ENCODE measurements around the gene EXPH5.

Gene EXPH5

DNA sequence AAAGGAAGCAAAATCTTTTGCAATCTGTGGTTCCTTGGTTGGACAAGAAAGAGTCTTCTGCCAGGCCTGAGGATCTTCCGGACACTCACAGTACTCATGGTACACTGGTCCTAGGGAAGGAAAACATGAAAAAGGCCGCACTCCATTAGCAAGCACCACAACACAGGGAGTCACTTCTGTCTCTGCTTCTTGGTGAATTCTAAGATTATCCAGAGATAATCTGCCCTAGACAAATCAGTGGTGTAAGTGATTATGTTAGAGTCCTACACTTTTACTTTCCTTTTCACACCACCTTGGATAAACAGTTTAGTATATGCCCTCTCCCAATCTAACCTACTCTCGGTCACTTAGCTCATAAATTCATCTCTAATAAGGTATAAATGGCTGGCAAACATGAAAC, 107.2 kb downstream of the EXPH5 start:
- H3K9me3 ChIP-seq = no peaks in the 10 kb centered on the region
- no peaks in the 10 kb centered on the region for H3K4me1 ChIP-seq
- H3K27me3 ChIP-seq = no peaks in the 10 kb centered on the region
- intact Hi-C loops (cut with DNase I; ENCODE audit: low total_unique reads) = no loop called here
- peaks cover 67 to 77% (median 76%) of the 10 kb centered on the region in 3 donors for H3K36me3 ChIP-seq
- DNase-seq = no peak
- no peak overlapping the region for H3K27ac ChIP-seq
- TF ChIP-seq, protein P1, sequence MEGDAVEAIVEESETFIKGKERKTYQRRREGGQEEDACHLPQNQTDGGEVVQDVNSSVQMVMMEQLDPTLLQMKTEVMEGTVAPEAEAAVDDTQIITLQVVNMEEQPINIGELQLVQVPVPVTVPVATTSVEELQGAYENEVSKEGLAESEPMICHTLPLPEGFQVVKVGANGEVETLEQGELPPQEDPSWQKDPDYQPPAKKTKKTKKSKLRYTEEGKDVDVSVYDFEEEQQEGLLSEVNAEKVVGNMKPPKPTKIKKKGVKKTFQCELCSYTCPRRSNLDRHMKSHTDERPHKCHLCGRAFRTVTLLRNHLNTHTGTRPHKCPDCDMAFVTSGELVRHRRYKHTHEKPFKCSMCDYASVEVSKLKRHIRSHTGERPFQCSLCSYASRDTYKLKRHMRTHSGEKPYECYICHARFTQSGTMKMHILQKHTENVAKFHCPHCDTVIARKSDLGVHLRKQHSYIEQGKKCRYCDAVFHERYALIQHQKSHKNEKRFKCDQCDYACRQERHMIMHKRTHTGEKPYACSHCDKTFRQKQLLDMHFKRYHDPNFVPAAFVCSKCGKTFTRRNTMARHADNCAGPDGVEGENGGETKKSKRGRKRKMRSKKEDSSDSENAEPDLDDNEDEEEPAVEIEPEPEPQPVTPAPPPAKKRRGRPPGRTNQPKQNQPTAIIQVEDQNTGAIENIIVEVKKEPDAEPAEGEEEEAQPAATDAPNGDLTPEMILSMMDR (IDR thresholded peaks at IDR 0.05) = no peak
- H3K4me3 ChIP-seq = no peak overlapping the region

DNA sequence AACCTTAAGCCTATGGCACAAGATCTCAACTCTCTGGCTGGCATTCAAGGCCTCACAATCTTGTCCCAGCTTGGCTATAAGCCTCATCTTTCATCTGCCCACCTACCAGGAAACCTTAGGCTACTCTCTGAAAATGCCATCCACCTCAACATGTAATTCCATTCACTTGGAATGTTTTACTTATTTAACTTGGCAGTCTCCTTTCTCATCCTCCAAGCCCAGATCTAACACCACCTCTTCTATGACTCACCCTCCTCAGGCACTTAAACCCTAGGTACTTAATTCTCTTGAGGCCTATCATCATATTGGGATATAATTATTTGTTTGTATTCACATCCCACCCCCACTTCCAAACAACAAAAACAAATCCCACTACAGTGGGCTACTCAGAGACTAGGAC, 110.4 kb downstream of the EXPH5 start:
- no peaks in the 10 kb centered on the region for H3K9me3 ChIP-seq
- intact Hi-C loops (cut with DNase I; ENCODE audit: low total_unique reads) = no loop called here
- TF ChIP-seq, protein P1 (IDR thresholded peaks at IDR 0.05) = no peak

DNA sequence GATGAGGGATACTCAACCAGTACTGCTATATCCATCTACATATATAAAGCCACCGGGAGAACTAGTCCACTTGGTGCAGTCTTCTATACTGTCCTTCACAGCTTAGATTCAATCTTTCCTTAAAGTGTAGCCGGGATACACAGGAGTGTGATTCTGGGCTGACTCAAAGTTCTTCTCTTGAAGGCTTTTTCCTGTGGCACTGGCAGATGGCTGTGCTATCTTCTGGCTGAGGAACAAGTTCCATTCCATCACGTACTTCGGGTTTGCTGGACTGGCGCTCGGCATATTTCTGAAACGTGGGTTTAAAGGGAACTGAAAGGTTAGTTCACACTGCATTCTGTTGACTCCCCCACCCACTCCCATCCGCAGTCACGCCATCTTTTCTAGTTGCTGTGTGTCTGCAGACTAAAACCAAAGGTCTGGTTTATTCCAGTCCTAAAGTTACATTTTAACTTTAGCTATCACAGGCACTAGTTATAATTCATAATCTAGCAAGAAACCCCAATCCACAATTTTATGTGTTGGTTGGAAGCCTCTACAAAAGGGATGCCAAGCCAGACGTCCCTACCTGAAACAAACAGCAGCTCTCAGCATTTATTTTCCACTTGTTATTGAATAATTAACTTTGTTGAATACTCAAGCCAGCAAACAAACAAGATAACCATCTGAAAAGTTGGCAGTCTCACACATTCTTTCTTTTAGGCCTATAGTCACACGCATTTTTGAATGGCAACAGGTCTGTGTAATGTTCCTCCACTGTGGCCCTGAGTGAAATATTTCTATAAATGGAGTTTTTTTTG, 118.7 kb downstream of the EXPH5 start:
- intact Hi-C loops (cut with DNase I; ENCODE audit: low total_unique reads) = no loop called here
- DNase-seq = no peak

More for the DNA sequence above, 110.4 kb downstream of the EXPH5 start:
- H3K27me3 ChIP-seq = no peaks in the 10 kb centered on the region
- no peak for DNase-seq
- H3K27ac ChIP-seq = no peak overlapping the region
- H3K4me3 ChIP-seq = no peak overlapping the region
- peaks cover 56 to 71% (median 67%) of the 10 kb centered on the region in 3 donors for H3K36me3 ChIP-seq
- H3K4me1 ChIP-seq = no peaks in the 10 kb centered on the region

DNA sequence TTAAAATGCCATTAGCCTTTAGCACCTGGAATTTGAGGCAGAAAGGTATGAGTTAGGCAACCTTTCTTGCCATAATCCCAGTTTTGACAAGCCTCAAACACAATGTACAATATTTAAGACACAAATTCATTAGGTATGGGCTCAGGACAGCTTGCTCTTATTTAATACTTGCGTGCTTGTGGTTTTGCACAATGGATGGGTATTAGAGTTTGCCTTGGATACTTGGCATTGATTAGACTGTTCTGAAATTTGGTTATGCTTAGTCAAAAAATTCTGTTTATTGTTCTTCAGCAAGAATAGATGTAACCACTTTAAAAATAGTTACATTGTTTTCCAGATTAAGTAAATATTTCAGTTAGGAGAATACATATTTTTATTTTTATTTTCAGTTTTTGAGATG, 120.9 kb downstream of the EXPH5 start:
- no peak overlapping the region for H3K4me3 ChIP-seq
- DNase-seq = no peak
- H3K9me3 ChIP-seq = no peaks in the 10 kb centered on the region
- no peaks in the 10 kb centered on the region for H3K27me3 ChIP-seq
- peaks cover 0 to 5% (median 2%) of the 10 kb centered on the region in 4 donors for H3K4me1 ChIP-seq
- H3K36me3 ChIP-seq = peaks cover 16 to 46% (median 23%) of the 10 kb centered on the region in 3 donors
- no peak overlapping the region for H3K27ac ChIP-seq
- TF ChIP-seq, protein P1 (IDR thresholded peaks at IDR 0.05) = no peak
- intact Hi-C loops (cut with DNase I; ENCODE audit: low total_unique reads) = no loop called here

More for the DNA sequence above, 118.7 kb downstream of the EXPH5 start:
- H3K36me3 ChIP-seq = peaks cover 18 to 57% (median 44%) of the 10 kb centered on the region in 3 donors
- TF ChIP-seq, protein P1 (IDR thresholded peaks at IDR 0.05) = no peak
- H3K4me3 ChIP-seq = no peak overlapping the region
- H3K27me3 ChIP-seq = no peaks in the 10 kb centered on the region
- H3K9me3 ChIP-seq = no peaks in the 10 kb centered on the region
- no peak overlapping the region for H3K27ac ChIP-seq
- no peaks in the 10 kb centered on the region for H3K4me1 ChIP-seq

DNA sequence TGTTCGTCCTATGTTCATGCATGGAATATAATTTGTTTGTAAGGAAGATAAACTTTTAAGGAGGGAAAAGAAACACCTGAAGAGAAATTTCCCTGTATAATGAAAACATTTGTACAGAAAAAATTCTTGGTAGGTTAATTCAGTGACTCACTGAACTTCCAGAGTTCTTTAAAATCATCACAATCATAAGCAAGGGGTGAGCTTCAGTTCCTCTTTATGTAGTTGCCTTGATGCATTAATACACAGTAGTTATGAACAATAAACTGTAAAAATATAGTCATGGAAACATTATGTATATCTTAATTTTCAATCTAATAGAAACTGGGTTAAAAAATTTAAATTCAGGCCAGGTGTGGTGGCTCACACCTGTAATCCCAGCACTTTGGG, 125.1 kb downstream of the EXPH5 start:
- H3K4me3 ChIP-seq = no peak overlapping the region
- H3K4me1 ChIP-seq = peaks cover 0 to 7% (median 2%) of the 10 kb centered on the region in 4 donors
- TF ChIP-seq, protein P1 (IDR thresholded peaks at IDR 0.05) = no peak
- H3K27ac ChIP-seq = no peak overlapping the region
- H3K36me3 ChIP-seq = peaks cover 3 to 6% (median 5%) of the 10 kb centered on the region in 3 donors
- DNase-seq = no peak
- H3K9me3 ChIP-seq = no peaks in the 10 kb centered on the region
- H3K27me3 ChIP-seq = no peaks in the 10 kb centered on the region
- intact Hi-C loops (cut with DNase I; ENCODE audit: low total_unique reads) = loop anchor here (10.0 kb wide), 2 partner anchors 196 to 1014 kb away; partner anchors contain the start of genes CWF19L2 and DDX10
